Measurements from ENCODE around the gene TNFRSF8.

The TNFRSF8 gene

DNA sequence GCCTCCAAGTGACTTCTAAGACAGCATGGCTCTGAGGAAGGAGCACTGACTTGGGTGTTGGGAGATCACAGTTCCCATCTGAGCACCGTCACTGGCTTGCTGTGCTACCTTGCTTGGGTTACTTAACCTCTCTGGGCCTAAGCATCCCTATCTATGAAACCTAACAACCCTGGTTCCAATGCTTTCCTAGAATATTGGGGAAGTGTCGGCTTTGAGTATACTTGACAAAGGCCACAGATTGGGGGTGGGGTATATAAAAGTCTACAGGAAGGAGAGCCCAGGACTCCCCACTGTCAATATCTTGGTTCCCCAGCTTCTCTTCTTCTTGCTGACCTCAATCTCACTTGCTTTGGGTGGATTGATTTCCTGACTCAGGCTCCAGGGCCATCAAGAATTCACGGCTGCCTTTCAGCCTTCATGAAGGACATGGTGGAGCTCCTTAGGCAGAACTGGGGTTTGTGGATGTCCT lies 110.0 kb downstream of the TNFRSF8 start:
- no peak overlapping the region for H3K4me3 ChIP-seq (ENCODE audit: severe bottlenecking)
- DNase-seq (ENCODE audit: low spot score) (no peak), ATAC-seq (ENCODE audit: low read depth) (no peak)
- no peaks in the 10 kb centered on the region for H3K4me1 ChIP-seq (ENCODE audit: insufficient read depth, poor library complexity, severe bottlenecking)
- H3K27ac ChIP-seq (ENCODE audit: poor library complexity, severe bottlenecking), result no peak overlapping the region
- H3K9me3 ChIP-seq (ENCODE audit: severe bottlenecking), result no peaks in the 10 kb centered on the region
- H3K27me3 ChIP-seq (ENCODE audit: insufficient read depth, poor library complexity, severe bottlenecking), result peaks cover 7% of the 10 kb centered on the region
- TF ChIP-seq, protein P1, sequence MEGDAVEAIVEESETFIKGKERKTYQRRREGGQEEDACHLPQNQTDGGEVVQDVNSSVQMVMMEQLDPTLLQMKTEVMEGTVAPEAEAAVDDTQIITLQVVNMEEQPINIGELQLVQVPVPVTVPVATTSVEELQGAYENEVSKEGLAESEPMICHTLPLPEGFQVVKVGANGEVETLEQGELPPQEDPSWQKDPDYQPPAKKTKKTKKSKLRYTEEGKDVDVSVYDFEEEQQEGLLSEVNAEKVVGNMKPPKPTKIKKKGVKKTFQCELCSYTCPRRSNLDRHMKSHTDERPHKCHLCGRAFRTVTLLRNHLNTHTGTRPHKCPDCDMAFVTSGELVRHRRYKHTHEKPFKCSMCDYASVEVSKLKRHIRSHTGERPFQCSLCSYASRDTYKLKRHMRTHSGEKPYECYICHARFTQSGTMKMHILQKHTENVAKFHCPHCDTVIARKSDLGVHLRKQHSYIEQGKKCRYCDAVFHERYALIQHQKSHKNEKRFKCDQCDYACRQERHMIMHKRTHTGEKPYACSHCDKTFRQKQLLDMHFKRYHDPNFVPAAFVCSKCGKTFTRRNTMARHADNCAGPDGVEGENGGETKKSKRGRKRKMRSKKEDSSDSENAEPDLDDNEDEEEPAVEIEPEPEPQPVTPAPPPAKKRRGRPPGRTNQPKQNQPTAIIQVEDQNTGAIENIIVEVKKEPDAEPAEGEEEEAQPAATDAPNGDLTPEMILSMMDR (IDR thresholded peaks at IDR 0.05; ENCODE audit: poor library complexity, severe bottlenecking), result no peak
- no peaks in the 10 kb centered on the region for H3K36me3 ChIP-seq (ENCODE audit: low read depth)

DNA sequence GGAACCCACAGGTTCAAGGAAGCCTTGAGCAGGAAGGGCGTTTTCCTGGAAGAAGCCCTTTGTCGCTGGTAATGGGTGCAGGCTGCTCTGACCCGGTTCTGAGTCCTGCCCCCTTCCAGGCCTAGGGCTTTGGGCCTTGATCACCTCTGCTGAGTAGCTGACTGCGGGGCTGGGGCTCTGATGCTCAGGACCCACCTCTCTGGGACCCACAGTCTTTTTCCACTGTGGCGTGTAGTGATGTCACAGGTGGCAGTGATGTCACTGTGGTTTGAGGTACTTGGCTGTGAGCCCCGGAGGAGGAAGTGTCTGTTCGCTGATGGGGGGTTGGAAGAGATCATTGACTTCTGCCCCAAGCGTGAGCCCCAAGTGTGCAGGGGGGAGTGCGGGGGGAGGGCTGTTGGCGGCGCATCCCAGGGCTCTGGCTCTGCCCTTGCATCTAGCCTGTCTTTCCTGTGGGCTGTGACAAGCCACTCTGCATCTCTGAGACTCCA lies 110.6 kb downstream of the TNFRSF8 start:
- DNase-seq (ENCODE audit: low spot score) (no peak), ATAC-seq (ENCODE audit: low read depth) (no peak)
- Histone ChIP-seq H3K9me3 (ENCODE audit: severe bottlenecking) (no peaks in the 10 kb centered on the region), H3K27me3 (ENCODE audit: insufficient read depth, poor library complexity, severe bottlenecking) (peaks cover under 1% of the 10 kb centered on the region), H3K4me3 (ENCODE audit: severe bottlenecking) (no peak overlapping the region), H3K27ac (ENCODE audit: poor library complexity, severe bottlenecking) (no peak overlapping the region), H3K4me1 (ENCODE audit: insufficient read depth, poor library complexity, severe bottlenecking) (no peaks in the 10 kb centered on the region), H3K36me3 (ENCODE audit: low read depth) (no peaks in the 10 kb centered on the region)
- TF ChIP-seq, protein P1 (IDR thresholded peaks at IDR 0.05; ENCODE audit: poor library complexity, severe bottlenecking), result no peak

DNA sequence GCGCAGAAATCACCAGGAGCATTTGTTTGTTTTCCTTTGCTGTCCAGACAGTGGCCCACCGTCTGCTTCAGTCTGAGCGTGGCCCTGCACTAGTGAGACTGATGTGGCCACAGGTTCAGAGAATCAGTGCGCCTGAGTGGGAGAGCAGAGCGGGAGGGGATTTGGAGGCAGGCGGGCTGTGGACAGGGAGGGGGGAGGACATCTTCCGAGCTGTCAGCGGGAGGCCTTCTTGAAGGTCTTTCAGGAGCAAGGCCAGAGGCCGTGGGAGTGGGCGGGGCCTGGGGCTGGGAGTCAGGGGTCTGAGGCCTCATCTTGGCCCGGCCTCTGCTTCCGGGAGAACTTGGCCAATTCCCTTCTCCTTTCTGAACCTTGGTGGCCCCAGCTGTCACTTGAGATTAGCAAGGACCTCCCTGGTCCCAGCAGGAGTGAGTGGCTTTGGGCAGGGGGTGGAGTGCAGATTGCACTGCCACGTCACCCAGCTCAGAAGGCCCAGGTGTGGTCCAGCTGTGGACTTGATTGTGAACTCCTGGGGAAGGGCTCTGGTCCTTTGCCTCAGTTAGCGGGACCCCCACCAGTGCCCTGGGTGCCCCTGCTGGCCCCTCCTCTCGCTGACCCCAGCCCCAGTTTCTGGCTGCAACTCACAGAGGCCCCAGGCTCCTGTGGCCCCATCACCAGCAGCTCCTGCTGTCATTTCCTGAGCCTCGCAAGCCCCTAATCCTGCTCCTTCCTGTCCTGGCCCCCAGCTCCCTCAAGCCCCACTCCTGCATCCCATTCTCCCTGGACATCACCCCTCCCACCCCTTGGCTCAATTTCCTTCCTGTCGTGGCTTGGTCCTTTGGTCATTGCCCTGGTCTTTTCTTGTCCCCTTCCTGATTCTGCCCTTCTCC lies 112.1 kb downstream of the TNFRSF8 start:
- TF ChIP-seq, protein P1 (IDR thresholded peaks at IDR 0.05; ENCODE audit: poor library complexity, severe bottlenecking), result no peak
- H3K27me3 ChIP-seq (ENCODE audit: insufficient read depth, poor library complexity, severe bottlenecking), result no peaks in the 10 kb centered on the region
- ATAC-seq (ENCODE audit: low read depth), result no peak

DNA sequence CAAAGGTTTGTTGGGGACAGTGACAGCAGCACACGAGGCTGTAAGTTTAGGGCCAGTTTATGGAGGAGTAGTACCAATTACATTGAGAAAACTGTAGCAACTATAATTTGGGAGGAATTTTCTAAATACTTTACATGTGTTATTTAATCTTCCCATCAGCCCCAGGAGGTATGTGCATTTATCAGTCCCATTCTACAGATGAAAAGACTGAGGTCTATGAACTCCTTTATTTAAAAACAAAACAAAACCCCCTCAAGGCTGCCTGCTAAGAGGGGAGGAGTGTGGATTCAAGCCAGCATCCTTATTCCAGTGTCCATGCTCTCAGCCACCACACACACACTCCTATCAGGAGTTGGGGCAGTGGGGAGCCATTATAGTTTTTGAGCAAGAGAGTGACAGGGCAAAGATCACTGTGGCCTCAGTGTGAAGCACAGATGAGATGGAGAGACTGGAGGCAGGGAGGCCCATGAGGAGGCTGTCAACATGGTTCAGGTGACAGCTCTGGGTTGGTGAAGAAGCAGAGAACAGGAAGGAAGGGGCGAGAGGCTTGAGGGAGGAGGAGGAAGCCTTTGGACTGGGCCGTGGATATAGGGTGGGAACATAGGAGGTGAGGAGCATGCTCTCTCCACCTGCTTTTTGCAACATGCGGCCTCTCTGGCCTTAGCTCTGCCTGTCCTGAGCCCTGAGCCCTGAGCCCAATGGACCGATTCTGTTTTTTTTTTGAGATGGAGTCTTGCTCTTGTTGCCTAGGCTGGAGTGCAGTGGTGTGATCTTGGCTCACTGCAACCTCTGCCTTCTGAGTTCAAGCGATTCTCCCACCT lies 113.4 kb downstream of the TNFRSF8 start:
- ATAC-seq (ENCODE audit: low read depth) (no peak), DNase-seq (ENCODE audit: low spot score) (no peak)
- Histone ChIP-seq H3K27ac (ENCODE audit: poor library complexity, severe bottlenecking) (no peak overlapping the region), H3K9me3 (ENCODE audit: severe bottlenecking) (no peaks in the 10 kb centered on the region), H3K36me3 (ENCODE audit: low read depth) (no peaks in the 10 kb centered on the region), H3K4me1 (ENCODE audit: insufficient read depth, poor library complexity, severe bottlenecking) (no peaks in the 10 kb centered on the region), H3K4me3 (ENCODE audit: severe bottlenecking) (no peak overlapping the region), H3K27me3 (ENCODE audit: insufficient read depth, poor library complexity, severe bottlenecking) (no peaks in the 10 kb centered on the region)
- TF ChIP-seq, protein P1 (IDR thresholded peaks at IDR 0.05; ENCODE audit: poor library complexity, severe bottlenecking), result no peak

More for the DNA sequence above, 112.1 kb downstream of the TNFRSF8 start:
- Histone ChIP-seq H3K4me1 (ENCODE audit: insufficient read depth, poor library complexity, severe bottlenecking) (no peaks in the 10 kb centered on the region), H3K27ac (ENCODE audit: poor library complexity, severe bottlenecking) (no peak overlapping the region), H3K4me3 (ENCODE audit: severe bottlenecking) (no peak overlapping the region), H3K9me3 (ENCODE audit: severe bottlenecking) (no peaks in the 10 kb centered on the region), H3K36me3 (ENCODE audit: low read depth) (no peaks in the 10 kb centered on the region)
- no peak for DNase-seq (ENCODE audit: low spot score)

Measured in RWPE2 (cell line).